SK-N-MC (cell line): ENCODE data around the gene ZNF236.
"Not testable (repeated sequence)": the region's sequence is repeated elsewhere in the genome, so short reads cannot be mapped to it uniquely, and the experiment has no call there.

ENCODE experiments used
- EZH2 ChIP-seq: fragments of 200-600 bp; sonication (generic); IDR thresholded peaks from one replicate; pipeline ENCODE4 v1.6.1; 2017; ENCODE audit warnings: antibody characterized with exemption
- POLR2AphosphoS5 ChIP-seq: IDR thresholded peaks from 2 replicates; pipeline ENCODE4 v1.6.1; 2012; ENCODE audit warnings: mild to moderate bottlenecking, low read depth, low read length, borderline replicate concordance

DNA sequence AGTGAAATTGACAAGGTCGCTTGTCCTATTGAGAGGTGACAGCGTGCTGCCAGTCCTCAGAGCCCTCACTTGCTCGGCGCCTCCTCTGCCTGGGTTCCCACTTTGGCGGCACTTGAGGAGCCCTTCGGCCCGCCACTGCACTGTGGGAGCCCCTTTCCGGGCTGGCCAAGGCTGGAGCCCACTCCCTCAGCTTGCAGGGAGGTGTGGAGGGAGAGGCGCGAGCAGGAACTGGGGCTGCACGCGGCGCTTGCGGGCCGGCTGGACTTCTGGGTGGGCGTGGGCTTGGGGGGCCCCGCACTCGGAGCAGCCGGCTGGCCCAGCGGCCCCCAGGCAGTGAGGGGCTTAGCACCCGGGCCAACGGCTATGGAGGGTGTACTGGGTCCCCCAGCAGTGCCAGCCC, 45.3 kb upstream of the ZNF236 start:
- not testable (repeated sequence) for TF ChIP-seq EZH2, POLR2AphosphoS5
